H54 (cell line): Measurements from ENCODE around the gene ANKRD40.

Experiments used
- DNase-seq: peaks from one replicate; pipeline ENCODE4 v3.0.0; 2011; ENCODE audit warnings: low spot score, mixed read lengths; ENCODE audit not compliant: insufficient read length
- FAIRE-seq: peaks from 3 replicates; lab custom pipeline; 2011; peaks lifted over from hg19 to GRCh38; lab: Jason Lieb, UNC
- POLR2A ChIP-seq: IDR thresholded peaks from 2 replicates; pipeline ENCODE4 v1.6.1; 2011; ENCODE audit warnings: low read depth, mild to moderate bottlenecking, low read length

The ANKRD40 gene

GRCh38 chr17:50676065-50676975, 31.4 kb downstream of the ANKRD40 start:
- DNase-seq = no peak
- no peak for TF ChIP-seq POLR2A
- FAIRE-seq = no peak

- no peak for TF ChIP-seq POLR2A
- DNase-seq = no peak
- FAIRE-seq = no peak
Observed at GRCh38 chr17:50675627-50676026, 32.1 kb downstream of the ANKRD40 start.

GRCh38 chr17:50675190-50675589, 32.5 kb downstream of the ANKRD40 start:
- TF ChIP-seq POLR2A = no peak
- DNase-seq (no peak), FAIRE-seq (no peak)

- no peak for DNase-seq
- FAIRE-seq = no peak
- no peak for TF ChIP-seq POLR2A
Observed at GRCh38 chr17:50672831-50673551, 34.7 kb downstream of the ANKRD40 start.

- no peak for FAIRE-seq
- TF ChIP-seq POLR2A = no peak
- no peak for DNase-seq
Observed at GRCh38 chr17:50672071-50672470, 35.6 kb downstream of the ANKRD40 start.

- no peak for DNase-seq
- TF ChIP-seq POLR2A = no peak
- FAIRE-seq = no peak
Observed at GRCh38 chr17:50668838-50669581, 38.7 kb downstream of the ANKRD40 start.

- no peak for FAIRE-seq
- peak; percentile 76 for DNase-seq
Observed at GRCh38 chr17:50668025-50668837, 39.5 kb downstream of the ANKRD40 start.

GRCh38 chr17:50667259-50668024, 40.3 kb downstream of the ANKRD40 start:
- no peak for TF ChIP-seq POLR2A
- FAIRE-seq (no peak), DNase-seq (no peak)

More at GRCh38 chr17:50668025-50668837, 39.5 kb downstream of the ANKRD40 start:
- TF ChIP-seq POLR2A = 0 out of 2 replicates have a peak, but pooled peaks have one; percentile 19

GRCh38 chr17:50666316-50666715, 41.4 kb downstream of the ANKRD40 start:
- no peak for TF ChIP-seq POLR2A
- FAIRE-seq = no peak
- no peak for DNase-seq

- DNase-seq (no peak), FAIRE-seq (no peak)
- TF ChIP-seq POLR2A = no peak
Observed at GRCh38 chr17:50665838-50666237, 41.9 kb downstream of the ANKRD40 start.

GRCh38 chr17:50664788-50665458, 42.8 kb downstream of the ANKRD40 start:
- FAIRE-seq = no peak
- no peak for DNase-seq
- no peak for TF ChIP-seq POLR2A
